Measurements from ENCODE around the gene TMEM129.
"Not testable (repeated sequence)": the region's sequence is repeated elsewhere in the genome, so short reads cannot be mapped to it uniquely, and the experiment has no call there.

TMEM129 gene

DNA sequence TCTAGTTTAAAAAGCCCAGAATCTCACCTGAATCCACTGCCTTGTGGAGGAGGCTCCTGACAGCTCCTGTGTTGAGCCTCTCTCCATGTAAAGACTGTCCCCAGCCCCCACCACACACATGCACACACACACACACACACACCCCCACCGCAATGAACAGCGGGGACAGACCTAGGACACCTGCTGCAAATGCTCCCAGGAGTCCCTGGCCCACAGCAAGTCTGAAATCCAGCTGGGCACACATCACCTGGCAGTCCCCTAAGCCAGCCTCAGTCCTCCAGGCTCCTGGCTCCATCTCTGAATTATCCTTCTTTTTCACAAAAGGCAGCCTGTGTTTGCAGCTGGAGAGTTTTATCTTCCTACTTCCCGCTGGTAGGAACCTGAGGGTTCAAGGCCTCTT, 30.4 kb downstream of the TMEM129 start:
- FAIRE-seq: no peak

DNA sequence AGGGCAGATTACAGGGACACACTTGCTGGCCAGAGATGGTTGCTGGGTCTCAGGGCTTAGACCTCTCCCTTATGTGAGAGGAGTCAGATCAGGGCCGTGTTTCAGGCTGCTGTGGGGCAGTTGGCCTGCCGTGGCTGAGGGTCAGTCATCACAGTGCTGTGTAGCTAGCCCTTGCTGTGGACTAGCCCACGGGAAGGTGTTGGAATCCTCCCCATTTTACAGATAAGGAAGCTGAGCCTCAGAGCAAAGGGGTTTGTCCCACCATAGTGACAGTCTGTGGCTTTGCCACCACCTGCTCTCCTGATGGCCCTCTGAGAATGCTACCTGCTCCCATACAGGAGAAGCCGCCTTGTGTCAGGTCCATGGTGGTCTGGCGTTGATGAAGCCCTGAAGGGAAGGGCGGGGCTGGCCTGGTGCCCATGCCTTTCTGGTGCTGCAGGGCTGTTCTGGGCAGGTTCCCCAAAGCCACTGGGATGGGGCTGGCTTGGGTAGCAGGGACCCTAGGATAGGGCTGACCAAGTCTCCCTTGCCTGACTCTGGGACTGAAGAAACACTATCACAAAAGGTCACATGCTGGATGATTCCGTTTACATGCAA, 34.6 kb downstream of the TMEM129 start:
- FAIRE-seq: no peak

DNA sequence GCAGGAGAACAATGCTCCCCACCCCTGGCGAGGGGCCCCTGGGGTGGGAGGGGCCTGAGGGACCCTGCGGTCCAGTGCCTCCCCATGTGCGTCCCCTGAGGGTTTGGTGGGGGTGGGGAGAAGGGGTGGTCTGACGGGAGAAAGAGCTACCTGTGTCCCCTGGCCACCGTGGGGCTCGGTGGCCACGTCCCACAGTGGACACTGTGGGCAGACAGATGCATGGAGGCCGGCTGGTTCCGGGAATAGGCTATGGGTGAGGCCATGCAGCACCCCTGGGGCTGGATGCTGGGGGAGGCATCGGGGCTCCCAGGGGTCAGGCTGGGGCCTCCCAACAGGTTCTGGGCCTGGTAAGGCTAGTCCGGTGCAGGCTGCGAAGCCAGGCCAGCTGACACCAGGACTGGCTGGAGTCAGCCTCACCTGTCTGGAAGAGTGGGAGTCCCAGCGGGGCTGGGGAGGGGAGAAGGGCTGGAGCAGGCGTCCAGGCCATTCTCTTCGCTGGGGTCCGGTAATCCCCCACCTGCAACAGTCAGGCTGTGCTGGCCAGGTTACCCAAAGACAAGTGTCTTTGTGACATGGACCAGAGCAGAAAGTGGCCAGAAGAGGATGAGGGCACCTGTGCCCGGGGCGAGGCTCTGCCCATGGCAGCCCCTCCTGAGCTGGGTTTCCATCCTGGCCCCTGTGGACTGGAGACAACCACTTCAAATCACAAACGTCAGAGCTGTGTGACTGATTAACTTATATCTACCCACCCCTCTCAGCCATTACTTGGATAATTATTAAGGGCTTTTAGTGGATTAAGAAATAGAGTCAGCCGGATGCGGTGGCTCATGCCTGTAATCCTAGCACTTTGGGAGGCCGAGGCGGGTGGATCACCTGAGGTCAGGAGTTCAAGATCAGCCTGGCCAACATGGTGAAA, 35.6 kb downstream of the TMEM129 start:
- no peak for FAIRE-seq

DNA sequence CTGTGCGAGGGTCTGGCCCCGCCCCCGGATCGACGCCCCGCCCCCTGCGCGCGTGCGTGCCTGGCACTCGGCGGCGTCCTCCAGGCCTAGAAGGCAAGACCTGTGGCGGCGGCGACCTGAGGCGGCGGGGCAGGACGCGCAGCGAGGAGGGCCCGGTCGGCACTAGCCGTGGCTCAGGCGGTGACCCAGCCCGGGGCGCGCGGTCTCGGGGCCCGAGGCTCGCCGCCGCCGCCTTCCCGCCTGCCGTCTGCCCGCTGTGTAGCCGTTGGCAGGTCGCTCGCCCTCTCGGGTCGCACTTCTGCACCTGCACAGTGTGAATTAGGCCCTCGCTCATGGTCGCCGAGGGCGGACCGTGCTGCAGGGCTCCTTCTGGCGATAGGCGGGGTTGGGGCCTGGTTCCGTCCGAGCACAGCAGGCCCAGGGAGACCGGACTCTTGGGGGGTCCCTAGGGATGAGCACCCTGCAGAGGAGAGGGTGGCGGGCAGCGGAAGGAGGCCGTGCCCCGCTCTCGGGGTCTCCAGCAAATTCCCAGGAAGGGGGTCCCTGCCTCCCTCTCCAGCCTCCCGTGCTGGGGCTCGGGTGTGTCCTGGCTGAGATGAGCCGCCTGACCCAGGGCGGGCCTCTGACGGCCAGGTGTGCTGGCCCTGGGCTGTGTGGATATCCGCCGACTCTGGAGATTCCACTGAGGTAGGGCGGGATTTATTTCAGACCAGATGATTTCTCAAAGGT, 36.5 kb downstream of the TMEM129 start:
- FAIRE-seq: no peak

DNA sequence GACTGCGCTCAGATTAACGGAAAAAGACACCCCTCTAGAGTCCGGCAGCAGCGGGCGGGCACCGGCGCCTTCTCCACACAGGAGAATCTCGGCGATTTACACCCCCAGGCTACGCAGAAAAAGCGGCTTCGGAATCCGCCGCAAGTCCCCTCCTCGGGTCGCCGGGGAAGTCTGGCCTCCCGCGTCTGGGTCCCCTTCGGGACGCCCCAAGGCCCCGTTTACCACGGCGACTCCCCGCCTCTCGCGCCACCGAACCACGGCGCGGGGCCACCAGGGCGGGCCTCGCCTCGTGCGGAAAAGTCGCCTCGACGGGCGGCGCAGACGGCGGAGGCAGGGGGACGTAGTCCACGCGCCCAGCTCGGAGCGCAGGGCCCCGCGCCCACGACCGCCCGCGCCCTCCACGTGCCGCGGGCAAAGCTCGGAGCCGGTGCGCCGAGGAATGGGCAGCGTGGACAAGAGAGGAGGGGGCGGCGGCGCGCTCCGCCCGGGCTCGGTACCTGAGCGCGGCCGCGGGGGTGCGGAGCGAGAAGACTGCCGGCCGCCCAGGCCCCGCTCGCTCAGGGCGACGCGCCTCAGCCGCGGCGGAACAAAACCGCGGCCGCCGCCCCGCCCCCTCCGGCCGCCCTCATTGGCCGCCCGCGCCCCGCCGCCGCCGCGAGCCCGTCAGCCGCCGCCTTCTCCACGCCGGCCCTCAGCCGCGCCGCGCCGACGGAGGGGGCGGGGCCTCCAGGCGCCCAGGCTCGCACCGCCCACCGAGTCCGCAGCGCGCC, 37.2 kb downstream of the TMEM129 start, which contains the start of gene FAM53A:
Gene FAM53A (minus strand): TSS at position 578 of the 770 bp plus-strand sequence. CDS start 15,572 bp downstream, outside the sequence.
- FAIRE-seq: no peak

DNA sequence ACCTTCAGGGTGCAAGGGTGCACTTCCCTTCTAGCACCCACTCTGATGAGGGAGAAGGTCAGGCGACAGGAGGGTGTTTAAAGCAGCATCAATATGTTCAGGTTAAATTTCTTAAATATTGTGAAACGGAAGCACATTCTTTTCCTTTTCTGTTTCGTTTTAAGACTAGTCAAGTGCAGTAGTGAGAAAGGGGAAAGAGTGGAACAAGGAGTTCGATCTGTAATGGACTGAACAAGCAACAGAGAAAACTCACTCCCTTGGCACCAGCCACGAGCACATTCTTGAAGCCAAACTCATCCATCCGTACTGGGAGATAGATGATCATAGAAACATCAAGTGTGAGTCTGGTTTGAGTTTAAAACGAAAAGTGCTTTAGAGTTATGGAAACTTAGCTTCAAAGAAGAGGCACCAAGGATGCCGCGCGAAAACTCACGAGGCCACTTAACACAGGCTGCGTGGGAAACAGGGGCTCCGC, 37.8 kb downstream of the TMEM129 start:
- no peak for FAIRE-seq

DNA sequence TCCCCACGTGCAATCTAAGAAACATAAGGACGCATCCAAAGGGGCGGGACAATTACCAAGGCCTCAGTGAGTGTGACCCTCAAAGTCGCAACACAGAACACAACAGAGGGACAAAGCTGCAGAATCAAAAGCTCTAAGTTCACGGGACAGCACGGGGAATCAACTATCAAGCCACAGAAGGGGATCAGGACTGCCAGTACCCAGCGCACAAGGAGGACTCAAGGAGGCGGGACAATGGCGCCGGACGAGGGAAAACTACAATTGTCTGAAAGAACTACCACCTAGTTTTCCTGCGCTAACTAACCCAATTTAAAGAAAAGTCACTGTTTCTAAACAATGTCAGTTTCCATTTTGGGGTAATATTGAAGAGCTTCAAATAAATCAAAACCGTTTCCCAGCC, 38.3 kb downstream of the TMEM129 start:
- no peak for FAIRE-seq

DNA sequence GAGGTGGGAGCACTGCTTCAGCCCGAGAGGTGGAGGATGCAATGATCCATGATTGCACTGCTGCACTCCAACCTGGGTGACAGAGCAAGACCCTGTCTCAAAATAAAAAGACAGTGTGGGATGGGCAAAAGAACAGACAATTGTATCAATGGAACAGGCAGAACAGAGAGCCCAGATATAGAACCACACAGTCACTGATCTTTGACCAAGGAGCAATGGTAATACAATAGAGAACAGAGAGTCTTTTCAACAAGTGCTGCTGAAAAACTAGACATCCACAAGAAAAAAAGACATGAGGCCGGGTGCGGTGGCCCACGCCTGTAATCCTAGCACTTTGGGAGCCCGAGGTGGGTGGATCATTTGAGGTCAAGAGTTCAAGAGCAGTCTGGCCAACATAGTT, 42.9 kb downstream of the TMEM129 start:
- no peak for FAIRE-seq

DNA sequence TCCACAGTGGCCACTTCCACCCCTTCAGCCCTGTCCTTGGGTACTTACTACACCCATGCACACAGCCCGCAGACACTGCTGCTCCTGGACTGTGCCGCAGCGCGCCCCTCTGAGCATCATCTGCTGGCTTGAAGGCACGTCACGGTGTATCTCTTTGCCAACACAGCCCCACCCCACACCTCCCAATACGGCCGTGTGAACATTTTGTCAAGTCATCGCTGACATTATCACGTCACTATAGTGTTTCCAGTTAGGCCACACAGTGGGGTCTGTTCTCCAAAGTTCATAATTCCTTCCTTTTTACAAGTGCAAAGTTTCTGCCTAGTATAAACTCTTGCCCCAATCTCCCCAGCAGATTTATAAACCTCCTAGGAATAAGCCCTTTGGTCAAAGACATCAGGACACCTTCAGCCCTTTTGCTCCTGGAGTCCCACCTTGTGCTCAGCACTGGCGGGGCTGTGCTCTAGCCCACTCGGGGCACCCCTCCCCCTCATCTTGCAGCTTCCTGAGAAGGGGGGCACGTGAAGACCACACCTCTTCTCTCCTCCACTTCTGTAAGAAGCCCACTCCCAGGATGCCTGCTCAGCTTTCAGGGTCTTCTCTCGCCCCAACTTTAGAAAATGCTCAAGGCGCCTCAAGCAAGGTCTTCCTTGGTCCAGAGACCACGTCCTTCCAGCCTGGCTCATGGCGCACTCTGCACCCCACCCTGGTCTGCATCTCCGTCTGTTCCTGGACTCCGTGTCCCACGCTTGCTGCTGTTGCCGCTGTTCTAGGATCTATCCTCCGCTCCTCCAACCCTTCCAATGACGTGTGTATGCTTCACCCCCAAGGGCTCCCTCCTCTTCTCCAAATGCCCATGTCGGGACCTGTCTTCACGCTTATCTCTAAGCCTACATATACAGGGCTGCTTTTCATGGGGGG, 44.3 kb downstream of the TMEM129 start:
- FAIRE-seq: no peak

DNA sequence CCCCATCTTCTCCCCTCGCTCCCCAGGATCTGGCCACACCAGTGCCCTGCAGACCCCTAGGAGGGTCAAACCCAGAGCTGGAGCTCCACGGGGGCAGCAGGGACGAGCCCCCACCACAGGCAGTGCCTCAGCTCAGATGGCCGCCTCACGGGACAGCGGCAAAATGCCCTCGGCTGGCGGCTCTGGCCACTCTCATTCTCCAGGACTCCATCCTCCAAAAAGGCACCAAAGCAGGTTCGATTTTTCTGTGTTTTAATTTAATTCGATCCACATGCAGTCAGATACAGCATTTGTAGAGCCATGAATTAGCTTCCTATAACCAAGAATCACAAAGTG, 45.4 kb downstream of the TMEM129 start:
- FAIRE-seq: no peak

DNA sequence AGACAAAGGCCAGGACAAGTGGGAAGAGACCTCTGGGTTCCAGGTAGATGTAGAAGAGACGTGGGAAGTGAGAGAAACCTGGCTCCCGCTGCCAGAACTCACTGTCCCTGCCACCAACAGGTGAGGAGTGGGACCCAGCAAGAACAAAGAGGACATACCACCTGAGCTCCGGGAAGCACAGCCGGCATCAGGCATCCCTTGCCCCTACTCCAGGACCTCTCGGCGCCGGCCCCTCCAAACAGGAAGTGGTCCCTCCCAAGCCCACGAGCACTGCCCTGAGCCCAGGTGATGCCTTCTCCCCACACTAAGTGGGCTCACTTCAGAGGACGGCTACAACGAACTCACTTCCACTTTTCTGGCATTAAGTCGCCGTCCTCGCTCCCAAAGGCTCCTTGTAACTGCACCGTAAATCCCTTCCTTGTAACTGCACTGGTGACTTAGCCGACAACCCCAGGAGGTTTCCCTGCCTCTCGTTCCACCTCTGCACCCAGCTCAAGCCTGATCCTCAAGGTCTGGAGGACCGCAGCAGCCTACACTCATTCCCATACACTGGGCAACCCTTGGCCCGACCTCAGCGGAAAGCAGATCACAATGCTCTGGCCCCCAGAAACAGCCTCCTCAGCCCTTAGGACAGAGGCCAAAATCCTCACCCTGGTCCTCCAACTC, 45.9 kb downstream of the TMEM129 start:
- FAIRE-seq: no peak

DNA sequence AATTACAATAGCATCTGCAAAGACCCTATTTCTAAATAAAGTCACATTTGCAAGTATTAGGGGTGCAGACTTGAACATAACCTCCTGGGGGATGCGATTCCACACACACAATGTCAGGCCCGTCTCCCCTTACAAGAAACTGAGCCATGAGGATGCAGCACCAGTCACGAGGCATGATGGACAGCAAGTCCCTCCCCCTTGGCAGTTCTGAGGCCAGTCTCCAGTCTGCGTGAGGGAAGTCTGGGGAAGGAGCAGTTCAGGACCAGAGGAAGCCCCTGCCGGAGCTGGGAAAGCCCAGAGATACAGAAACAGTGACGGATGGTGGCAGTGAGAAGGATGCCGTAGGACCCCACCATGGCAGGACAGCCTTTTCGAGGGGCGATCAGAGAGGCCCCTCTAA, 46.4 kb downstream of the TMEM129 start:
- FAIRE-seq: no peak

DNA sequence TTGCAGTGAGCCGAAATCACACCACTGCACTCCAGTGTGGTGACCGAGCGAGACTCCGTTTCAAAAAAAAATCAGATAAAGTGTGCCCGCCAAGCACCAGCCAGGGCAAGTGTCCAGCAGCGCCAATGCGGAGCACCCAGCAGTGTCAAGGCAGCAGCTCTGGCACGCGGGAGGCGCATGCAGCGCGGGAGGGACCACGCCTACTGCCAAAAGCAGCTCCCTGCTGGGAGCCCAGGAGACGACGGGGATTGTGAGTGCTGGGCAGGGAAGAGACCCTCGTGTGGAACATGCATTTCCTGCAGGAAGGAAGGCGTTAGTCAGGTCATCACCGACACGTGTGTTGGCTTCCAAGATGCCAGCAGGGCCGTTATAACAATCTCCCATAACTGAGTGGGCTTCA, 47.5 kb downstream of the TMEM129 start:
- FAIRE-seq: no peak

DNA sequence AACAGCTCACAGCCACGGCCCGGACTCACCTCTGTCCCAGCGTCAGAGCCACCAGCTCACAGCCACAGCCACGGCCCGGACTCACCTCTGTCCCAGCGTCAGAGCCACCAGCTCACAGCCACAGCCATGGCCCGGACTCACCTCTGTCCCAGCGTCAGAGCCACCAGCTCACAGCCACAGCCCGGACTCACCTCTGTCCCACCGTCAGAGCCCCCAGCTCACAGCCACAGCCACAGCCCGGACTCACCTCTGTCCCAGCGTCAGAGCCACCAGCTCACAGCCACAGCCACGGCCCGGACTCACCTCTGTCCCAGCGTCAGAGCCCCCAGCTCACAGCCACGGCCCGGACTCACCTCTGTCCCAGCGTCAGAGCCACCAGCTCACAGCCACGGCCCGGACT, 50.1 kb downstream of the TMEM129 start:
- not testable (repeated sequence) for FAIRE-seq

DNA sequence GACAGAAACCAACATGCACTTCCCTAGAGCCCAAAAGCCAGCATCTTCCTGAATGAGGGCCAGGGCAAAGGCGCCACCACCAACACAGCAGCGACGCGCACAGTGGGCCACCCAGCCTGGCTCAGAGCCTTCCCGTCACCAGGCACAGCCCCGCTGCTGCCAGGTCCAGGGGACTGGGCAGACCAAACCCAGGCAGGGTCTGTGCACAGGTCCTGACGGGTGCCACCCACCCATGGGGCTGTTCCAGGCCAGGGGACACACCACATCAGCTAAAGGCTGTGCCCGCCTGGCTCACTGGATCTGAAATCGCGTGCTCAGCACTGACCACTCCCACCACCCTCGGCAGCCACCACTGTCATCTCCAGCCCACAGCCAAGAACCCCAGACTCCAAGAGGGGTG, 50.8 kb downstream of the TMEM129 start:
- no peak for FAIRE-seq

DNA sequence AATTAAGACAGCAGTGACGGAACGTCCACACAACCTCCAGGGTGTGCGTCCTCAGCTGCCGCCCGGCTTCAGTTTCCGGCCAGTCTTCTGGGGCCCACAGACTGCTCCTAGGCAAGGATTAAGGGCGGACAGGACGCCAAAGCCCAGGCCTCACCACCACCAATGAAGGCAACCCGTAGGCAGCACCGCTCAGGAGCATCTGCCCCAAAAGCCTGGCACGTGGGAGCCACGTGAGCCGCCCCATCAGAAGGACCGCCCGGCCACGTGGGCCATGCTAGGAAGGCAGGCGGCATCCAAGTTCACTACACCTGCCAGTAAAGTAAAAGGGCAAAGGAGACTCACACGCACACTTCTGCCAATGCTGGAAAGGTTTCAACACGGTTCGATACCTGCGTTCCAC, 51.3 kb downstream of the TMEM129 start:
- no peak for FAIRE-seq

DNA sequence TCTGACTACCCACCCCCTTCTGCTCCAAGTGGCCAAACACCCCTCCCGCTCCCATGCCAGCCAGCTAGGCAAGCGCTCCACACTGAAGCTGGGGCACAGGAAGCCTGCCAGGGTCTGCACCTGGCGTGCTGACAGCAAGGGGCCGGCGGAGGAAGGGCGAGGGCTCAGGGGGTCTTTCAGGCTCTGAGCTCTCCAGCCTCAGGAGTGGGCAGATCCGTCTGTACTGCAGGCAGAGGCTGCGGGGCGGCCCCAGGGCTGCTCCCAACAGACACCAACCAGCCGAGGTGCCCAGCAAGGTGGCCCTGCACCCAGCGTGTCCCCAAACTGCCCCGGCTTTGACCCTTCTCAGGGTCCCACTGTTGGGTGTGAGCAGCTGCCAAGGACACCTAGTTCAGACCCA, 51.9 kb downstream of the TMEM129 start:
- FAIRE-seq: no peak

DNA sequence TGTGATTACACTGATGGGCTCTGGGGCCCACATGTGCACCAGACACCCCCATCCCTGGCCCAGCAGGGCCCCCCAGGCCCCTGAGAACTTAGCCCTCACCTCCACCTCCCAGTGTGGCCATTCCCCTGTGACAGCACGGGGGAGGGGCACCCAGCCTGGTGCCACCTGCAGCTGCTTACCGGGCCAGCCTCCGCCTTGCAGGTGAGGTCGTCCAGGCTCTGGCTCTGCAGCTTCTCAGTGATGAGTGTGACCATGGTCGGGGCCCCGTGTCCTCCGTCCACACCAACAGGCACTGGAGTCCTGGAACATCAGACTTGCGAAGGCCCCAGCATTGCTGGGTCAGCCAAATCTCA, 52.7 kb downstream of the TMEM129 start:
- FAIRE-seq: no peak

DNA sequence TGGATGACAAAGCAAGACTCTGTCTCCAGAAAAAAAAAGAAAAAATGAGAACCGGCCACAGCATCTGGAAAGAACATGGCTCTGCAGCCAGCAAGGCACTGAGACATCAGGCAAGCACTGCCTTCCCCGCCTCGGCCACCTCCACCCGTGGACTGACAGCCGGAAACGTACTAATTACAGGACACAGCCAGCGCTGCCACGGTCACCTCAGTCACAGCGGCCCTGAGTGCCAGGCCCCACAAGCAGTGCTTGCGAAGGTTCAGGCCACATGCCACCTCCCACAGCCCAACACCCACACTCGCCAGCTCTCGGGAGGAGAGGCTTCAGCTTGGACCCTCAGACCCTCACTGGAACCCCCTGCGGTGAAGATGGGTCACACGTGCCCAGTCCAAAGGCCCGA, 53.9 kb downstream of the TMEM129 start:
- no peak for FAIRE-seq

DNA sequence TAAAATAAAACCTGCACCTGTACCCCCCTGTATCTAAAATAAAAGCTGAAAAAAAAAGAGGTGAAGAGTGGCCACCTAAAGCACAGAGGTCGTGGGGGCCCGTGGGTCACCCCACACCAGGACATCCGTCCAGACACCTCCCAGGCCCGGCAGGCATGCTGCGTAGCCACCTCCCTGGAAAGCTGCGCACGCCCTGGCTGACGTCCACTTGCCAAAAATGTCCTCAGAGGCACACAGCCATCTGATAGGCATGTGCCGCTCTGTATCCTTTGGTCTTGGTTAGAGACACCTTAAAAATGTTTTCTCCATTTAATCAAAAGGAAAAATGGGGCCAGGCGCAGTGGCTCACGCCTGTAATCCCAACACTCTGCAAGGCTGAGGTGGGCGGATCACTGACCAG, 54.7 kb downstream of the TMEM129 start:
- FAIRE-seq: no peak

Data from colon (tissue), 2 donors.